ENCODE data around the gene TIMM44. TPM values are rescaled to one million over a fixed set of nuclear protein-coding genes. Genes with fewer than 3 reads are reported as not detected.

TIMM44 gene
- polyA plus RNA-seq, 1 donor (not counting 4 experiments of a cell fraction or from before 2014, with no cell fraction given), result 34.8 TPM

DNA sequence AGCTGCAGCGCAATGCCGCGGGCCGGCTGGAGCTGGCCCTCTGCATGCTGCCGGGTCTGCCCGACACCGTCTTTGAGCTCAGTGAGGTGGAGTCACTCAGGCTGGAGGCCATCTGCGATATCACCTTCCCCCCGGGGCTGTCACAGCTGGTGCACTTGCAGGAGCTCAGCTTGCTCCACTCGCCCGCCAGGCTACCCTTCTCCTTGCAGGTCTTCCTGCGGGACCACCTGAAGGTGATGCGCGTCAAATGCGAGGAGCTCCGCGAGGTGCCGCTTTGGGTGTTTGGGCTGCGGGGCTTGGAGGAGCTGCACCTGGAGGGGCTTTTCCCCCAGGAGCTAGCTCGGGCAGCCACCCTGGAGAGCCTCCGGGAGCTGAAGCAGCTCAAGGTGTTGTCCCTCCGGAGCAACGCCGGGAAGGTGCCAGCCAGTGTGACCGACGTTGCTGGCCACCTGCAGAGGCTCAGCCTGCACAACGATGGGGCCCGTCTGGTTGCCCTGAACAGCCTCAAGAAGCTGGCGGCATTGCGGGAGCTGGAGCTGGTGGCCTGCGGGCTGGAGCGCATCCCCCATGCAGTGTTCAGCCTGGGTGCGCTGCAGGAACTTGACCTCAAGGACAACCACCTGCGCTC lies 43.6 kb downstream of the TIMM44 start:
- H3K4me2 ChIP-seq (ENCODE audit: control insufficient read depth, extremely low read depth, insufficient read depth, low read depth, low read length), result peak overlapping the region; percentile 70
- H3K9ac ChIP-seq (ENCODE audit: control insufficient read depth, extremely low read depth, insufficient read depth, low read length), result peak overlapping the region; percentile 67
- no peaks in the 10 kb centered on the region for H4K20me1 ChIP-seq (ENCODE audit: control insufficient read depth, extremely low read depth, insufficient read depth, low read length)
- TF ChIP-seq CTCF (optimal IDR thresholded peaks at IDR 0.05 in 1 of 3, IDR thresholded peaks at IDR 0.05 in 1 of 3, conservative IDR thresholded peaks at IDR 0.05 in 1 of 3; ENCODE audit: extremely low read depth in 1 of 3, insufficient read depth in 2 of 3, low read length in 3 of 3) (no peak), EZH2 (IDR thresholded peaks at IDR 0.05; ENCODE audit: low read length) (no peak)
- dilution Hi-C loops (cut with MboI; ENCODE audit: extremely low pct_ligation_motif_present, low sequenced_read_pairs), result no loop called here
- H3K27me3 ChIP-seq (ENCODE audit: control insufficient read depth, extremely low read depth, insufficient read depth, low read length), result no peaks in the 10 kb centered on the region
- FAIRE-seq, result no peak
- peaks cover 9 to 14% of the 10 kb centered on the region in 2 experiments for H3K36me3 ChIP-seq (ENCODE audit: control insufficient read depth in 2 of 2, extremely low read depth in 1 of 2, insufficient read depth in 2 of 2, low read length in 2 of 2)
- peaks cover 15% of the 10 kb centered on the region for H3K79me2 ChIP-seq (ENCODE audit: control insufficient read depth, insufficient read depth, low read length)
- H3K9me1 ChIP-seq (ENCODE audit: control insufficient read depth, extremely low read depth, insufficient read depth, low read length), result peaks cover 2% of the 10 kb centered on the region
- H3K9me3 ChIP-seq (ENCODE audit: control insufficient read depth, low read depth, low read length), result no peaks in the 10 kb centered on the region
- no peak overlapping the region for H3K4me3 ChIP-seq (ENCODE audit: control insufficient read depth in 2 of 3, extremely low read depth in 1 of 3, insufficient read depth in 2 of 3, low read depth in 1 of 3, low read length in 3 of 3)
- H2AFZ ChIP-seq (ENCODE audit: control insufficient read depth, low read length), result no peak overlapping the region
- peak overlapping the region; percentile 95 for H3K27ac ChIP-seq (ENCODE audit: control insufficient read depth, insufficient read depth, low read length)
- DNase-seq (ENCODE audit: low read depth, low spot score), result no peak
- H3K4me1 ChIP-seq (ENCODE audit: control insufficient read depth, extremely low read depth, insufficient read depth, low read length), result peaks cover 55% of the 10 kb centered on the region

DNA sequence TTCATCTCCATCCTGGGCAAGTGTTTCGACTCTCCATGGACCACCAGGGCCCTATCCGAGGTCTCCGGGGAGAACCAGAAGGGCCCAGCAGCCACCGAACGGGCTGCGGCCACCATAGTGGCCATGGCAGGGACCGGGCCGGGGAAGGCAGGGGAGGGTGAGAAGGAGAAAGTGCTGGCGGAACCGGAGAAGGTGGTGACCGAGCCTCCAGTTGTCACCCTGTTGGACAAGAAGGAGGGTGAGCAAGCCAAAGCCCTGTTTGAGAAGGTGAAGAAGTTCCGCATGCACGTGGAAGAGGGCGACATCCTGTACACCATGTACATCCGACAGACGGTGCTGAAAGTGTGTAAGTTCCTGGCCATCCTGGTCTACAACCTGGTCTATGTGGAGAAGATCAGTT lies 44.5 kb downstream of the TIMM44 start:
- Histone ChIP-seq H3K9me1 (ENCODE audit: control insufficient read depth, extremely low read depth, insufficient read depth, low read length) (no peaks in the 10 kb centered on the region), H3K36me3 (ENCODE audit: control insufficient read depth in 2 of 2, extremely low read depth in 1 of 2, insufficient read depth in 2 of 2, low read length in 2 of 2) (peaks cover 9 to 14% of the 10 kb centered on the region in 2 experiments), H3K4me2 (ENCODE audit: control insufficient read depth, extremely low read depth, insufficient read depth, low read depth, low read length) (no peak overlapping the region), H3K27ac (ENCODE audit: control insufficient read depth, insufficient read depth, low read length) (no peak overlapping the region), H3K79me2 (ENCODE audit: control insufficient read depth, insufficient read depth, low read length) (peaks cover 7% of the 10 kb centered on the region), H3K9ac (ENCODE audit: control insufficient read depth, extremely low read depth, insufficient read depth, low read length) (no peak overlapping the region), H3K4me3 (ENCODE audit: control insufficient read depth in 2 of 3, extremely low read depth in 1 of 3, insufficient read depth in 2 of 3, low read depth in 1 of 3, low read length in 3 of 3) (no peak overlapping the region), H2AFZ (ENCODE audit: control insufficient read depth, low read length) (no peak overlapping the region), H3K9me3 (ENCODE audit: control insufficient read depth, low read depth, low read length) (no peaks in the 10 kb centered on the region), H3K4me1 (ENCODE audit: control insufficient read depth, extremely low read depth, insufficient read depth, low read length) (peaks cover 59% of the 10 kb centered on the region), H4K20me1 (ENCODE audit: control insufficient read depth, extremely low read depth, insufficient read depth, low read length) (no peaks in the 10 kb centered on the region), H3K27me3 (ENCODE audit: control insufficient read depth, extremely low read depth, insufficient read depth, low read length) (no peaks in the 10 kb centered on the region)
- no peak for DNase-seq (ENCODE audit: low read depth, low spot score)
- dilution Hi-C loops (cut with MboI; ENCODE audit: extremely low pct_ligation_motif_present, low sequenced_read_pairs), result no loop called here
- TF ChIP-seq CTCF (optimal IDR thresholded peaks at IDR 0.05 in 1 of 3, IDR thresholded peaks at IDR 0.05 in 1 of 3, conservative IDR thresholded peaks at IDR 0.05 in 1 of 3; ENCODE audit: extremely low read depth in 1 of 3, insufficient read depth in 2 of 3, low read length in 3 of 3) (no peak), EZH2 (IDR thresholded peaks at IDR 0.05; ENCODE audit: low read length) (no peak)
- no peak for FAIRE-seq
